ENCODE results near the gene DBET.
A peak's percentile ranks its signal among the peaks of the same experiment; 100 is the strongest.
"Not testable (repeated sequence)": the region's sequence is repeated elsewhere in the genome, so short reads cannot be mapped to it uniquely, and the experiment has no call there.

The DBET gene

DNA sequence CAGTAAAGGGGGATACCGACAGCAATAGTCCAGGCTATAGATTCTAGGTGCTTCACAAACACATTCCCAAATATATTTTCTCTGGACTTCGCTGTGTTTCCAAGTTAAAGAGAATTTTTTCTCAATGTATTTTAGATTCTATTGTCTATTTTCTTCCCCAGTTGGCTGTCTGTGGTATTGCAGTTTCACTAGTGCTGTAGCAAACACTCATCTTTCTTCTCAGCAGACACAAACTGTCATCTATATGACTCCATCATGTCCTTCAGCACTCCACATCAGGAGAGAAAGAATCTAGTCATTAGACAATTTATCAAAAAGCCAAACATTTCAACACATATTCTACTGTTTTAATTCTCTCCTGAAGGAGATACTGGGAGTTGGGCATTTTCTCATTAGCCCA is at the start of gene DBET:
Gene DBET (plus strand): TSS at position 161 of the 400 bp plus-strand sequence.
- DNase-seq = not testable (repeated sequence)

DNA sequence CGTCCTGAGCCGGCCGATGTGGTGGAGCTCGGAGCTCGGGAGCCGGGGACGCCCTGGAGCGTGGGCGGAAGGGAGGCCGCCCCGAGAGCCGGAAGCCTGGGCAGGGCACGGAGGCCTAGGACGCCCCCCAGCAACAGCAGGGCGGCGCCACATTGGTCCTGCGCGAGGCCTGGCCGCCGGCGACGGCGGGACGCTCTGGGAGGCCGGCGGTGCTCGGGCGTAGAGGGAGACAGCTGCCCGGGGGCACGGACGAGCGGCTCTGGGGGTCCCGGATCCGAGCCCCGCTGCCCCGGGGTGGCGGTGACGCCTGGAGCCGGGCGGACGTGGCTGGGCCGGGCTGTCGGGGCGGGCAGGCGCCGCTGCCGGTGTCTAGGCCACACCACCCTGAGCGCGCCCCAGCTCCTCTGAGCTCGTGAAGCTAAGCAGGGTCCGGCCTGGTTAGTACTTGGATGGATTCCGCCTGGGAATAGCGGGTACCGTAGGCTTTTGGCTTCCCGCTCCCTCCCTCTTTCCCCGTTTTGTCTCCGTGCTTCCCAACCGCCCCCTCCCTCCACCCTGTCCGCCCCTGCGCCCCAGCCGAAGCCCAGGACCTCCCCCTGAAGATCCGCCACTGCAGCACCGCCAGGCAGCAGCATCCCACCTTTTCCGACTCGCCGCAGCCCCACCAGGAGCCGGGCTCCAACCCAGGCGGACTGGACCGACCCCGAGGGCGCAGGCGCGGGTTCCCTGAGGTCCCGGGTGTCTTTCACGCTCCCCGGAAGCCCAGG is 49.3 kb upstream of the DBET start:
- no peak for DNase-seq

- DNase-seq = no peak
These were observed 48.5 kb upstream of the DBET start for GRCh38 chr4:190015538-190016368.

- DNase-seq = no peak
These were observed 47.7 kb upstream of the DBET start for GRCh38 chr4:190016369-190017289.

- no peak for DNase-seq
These were observed 46.7 kb upstream of the DBET start for GRCh38 chr4:190017357-190018200.

DNA sequence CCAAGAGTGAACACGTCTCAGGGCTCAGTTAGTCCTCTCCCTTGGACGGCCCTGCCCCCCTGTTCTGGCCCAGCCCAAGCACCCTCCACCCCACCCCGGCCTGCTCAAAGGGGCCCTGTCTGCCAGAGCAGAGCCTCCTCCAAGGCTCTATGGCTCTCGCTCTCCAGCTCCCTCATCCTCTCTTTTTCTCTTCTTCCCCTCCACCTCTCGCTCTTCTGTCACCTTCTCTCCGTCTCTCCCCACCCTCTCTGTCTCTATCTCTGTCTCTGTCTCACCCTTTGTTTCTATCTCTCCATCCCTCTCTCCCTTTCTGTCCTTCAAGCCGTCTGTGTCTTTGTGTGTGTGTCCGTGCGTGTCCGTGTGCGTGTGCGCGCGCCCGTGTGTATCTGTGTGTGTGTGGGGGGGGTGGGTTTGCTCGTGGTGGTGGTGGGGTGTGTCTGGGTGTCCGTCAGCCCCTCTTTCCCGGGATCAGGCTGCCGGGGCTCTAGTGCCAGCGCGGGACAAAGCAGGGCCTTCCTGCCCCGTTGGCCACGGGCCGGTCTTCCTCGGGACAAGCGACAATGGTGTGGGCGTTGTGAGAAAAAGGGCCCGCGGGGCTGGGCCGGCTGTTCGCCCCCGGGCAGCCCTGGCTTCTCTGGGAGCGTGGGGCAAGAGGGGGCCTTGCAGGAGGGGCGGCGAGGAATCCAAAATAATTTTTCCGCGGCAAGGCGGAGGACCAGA is 45.9 kb upstream of the DBET start:
- DNase-seq = no peak

GRCh38 chr4:190019023-190019858 is 45.1 kb upstream of the DBET start:
- no peak for DNase-seq

DNA sequence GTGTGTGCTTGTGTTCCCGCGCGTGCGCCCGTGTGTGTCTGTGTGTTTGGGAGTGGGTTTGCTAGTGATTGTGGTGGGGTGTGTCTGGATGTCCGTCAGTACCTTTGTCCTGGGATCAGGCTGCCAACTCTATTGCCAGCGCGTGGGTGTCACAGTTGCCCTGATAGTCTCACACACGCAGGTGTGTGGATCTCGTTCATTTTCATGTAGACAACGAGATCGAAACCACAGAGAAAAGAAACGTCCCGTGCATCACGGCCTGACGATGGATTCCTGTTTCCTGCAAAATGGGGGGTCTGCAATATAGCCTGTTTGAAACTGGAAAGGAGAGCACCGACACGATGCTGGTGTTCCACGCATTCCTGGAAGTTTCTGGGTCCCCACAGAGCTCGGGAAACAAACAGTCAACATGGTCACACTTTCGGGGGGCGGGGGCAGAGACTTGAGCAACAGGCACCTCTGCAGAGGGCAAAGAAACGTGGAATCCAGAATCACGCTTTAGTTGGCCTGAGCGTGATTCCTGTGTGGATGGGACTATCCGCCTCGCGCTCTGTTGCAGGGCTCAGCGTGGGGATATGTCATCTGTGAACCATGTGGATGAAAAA is 44.3 kb upstream of the DBET start:
- DNase-seq = not testable (repeated sequence)

GRCh38 chr4:190020790-190021717 is 43.2 kb upstream of the DBET start:
- DNase-seq = peak; percentile 24

GRCh38 chr4:190021973-190022372 is 42.3 kb upstream of the DBET start:
- not testable (repeated sequence) for DNase-seq

- DNase-seq = not testable (repeated sequence)
These were observed 41.6 kb upstream of the DBET start for GRCh38 chr4:190022614-190023281.

DNA sequence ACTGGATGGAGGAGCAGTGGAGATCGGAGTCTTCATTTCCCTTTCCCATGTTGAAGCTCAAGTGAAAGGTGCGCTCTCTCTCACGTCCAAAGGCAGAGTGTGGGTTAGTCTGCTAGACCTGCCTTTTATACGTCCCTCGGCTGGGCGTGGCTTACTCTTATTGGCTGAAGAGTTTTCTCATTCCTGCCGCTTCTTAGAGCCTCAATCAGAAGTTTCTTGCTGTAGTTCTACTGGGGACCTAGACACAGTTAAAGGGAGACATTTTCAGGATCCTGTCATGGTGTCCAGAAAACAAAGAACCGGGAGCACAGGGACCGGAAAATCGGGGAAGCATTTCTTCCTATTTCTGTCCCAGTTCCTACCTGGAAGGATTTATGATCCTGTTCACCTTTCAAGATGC is 37.1 kb upstream of the DBET start, which contains the start of gene FRG2:
Gene FRG2 (minus strand): TSS at position 101 of the 400 bp plus-strand sequence. CDS start 52 bp downstream, at position 49.
- not testable (repeated sequence) for DNase-seq

DNA sequence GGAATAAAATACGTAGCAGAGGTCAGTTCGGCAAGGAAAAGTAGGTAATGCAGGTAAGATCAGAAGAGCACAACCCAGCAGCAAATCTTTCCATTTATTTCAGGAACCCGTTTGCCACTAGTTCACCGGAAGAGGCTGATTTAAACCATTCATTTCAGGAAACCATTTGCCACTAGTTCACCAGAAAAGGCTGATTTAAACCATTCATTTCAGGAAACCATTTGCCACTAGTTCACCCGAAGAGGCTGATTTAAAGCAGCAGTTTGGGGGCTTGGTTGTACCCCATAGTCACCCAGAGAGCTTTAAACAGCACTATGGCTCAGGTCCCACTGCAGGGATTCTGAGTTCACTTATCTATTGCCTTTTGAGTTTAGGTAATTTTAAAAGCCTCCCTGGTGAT is 33.0 kb upstream of the DBET start:
- peak; percentile 46 for DNase-seq

DNA sequence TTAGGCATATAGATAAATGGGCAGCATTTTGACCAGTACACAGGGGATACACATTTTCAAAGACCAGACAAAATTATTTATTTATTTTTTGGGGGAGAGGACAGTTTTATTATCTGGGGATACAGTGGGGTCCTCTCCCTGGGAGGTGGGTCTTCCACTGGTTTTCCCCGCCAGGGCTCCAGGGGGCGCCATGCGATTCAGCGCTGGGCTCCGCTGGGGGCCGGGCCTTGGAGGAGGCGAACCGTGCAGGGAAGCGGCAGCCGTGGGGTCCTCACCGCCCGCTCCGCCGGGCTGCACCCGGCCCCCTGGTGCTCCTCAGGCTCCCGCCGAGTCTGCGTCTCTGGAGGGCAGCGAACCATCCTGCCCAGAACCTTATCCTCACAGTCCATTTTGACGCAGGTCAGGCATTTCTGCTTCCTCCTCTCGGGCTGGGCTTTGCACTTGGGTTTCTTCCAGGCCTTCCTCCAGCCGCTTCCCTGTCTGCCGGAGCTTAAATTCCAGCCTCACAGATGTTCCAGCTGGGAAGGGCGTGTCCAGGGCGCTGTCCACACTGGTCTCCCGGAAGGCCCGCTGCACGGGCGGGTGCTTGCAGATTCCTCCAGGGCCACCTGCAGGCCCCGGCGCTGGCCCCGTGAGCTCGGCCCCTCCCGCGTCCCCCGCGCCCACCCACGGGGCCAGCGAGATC is 26.5 kb upstream of the DBET start:
- DNase-seq = peak; percentile 30

DNA sequence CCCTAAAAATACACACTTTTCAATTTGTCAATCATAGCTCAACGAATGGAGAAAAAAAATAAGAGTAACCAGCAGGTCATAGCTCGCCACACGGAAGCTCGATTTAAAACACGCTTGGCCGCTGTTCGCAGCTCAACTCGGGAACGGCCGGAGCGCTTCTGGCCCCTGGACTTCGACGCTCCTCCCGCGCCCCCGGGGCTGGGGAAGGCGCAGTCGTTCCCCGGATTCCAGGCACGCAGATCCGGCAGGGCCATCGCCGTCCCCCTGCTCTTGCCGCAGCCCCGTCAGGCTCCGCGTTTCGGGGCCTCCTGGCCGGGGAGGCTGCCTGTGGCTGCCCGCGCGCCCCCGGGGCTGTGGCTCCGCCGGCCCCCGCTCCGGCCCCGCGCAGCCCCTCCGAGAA is 23.4 kb upstream of the DBET start:
- not testable (repeated sequence) for DNase-seq

DNA sequence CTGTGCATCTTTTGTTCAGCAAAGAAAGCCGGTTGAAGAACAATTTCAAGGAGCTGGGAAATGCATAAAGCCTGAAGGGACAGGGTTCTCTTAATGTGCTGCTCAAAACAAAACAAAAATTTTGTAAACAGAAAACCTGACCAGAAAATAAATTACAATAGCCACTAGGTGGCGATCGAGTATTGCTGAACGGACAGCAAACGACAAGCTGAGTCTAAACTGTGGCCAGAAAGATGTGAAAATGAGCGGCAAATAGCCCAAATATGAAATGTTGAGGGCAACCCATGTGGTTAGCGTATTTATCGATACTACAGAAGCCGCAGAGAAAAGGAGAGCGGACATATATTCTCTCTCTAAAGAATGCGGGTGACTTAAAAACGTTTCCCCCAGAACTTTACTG is 16.7 kb upstream of the DBET start:
- not testable (repeated sequence) for DNase-seq

Data from activated CD4-positive, alpha-beta T cell treated with anti-CD3 and anti-CD28 coated beads, Interleukin-2, Interleukin-6, amounts not matched to agents 100 ng/mL and 50 ng/mL, durations not matched to agents 16 hours and 8 hours (primary cell).